Esophagus muscularis mucosa (tissue), 3 donors: Measurements from ENCODE around the gene MYL6.

ENCODE experiments used
- POLR2AphosphoS5 ChIP-seq, 2 donors: sonication (generic); formaldehyde crosslinking; IDR thresholded peaks; one replicate each; pipeline ENCODE4 v1.6.1; 2017; ENCODE audit warnings: antibody characterized with exemption in 2 of 2
- TF ChIP-seq, protein P1 (sequence below), 3 experiments: fragments of 200-600 bp in 2 of 3; fragments of 450-650 bp in 1 of 3; sonication (generic) in 2 of 3; IDR thresholded peaks; one replicate each; pipeline ENCODE4 v1.5.1; 2017 to 2019; ENCODE audit warnings: antibody characterized with exemption in 3 of 3, mild to moderate bottlenecking in 2 of 3, moderate library complexity in 1 of 3

- TF ChIP-seq, protein P1, sequence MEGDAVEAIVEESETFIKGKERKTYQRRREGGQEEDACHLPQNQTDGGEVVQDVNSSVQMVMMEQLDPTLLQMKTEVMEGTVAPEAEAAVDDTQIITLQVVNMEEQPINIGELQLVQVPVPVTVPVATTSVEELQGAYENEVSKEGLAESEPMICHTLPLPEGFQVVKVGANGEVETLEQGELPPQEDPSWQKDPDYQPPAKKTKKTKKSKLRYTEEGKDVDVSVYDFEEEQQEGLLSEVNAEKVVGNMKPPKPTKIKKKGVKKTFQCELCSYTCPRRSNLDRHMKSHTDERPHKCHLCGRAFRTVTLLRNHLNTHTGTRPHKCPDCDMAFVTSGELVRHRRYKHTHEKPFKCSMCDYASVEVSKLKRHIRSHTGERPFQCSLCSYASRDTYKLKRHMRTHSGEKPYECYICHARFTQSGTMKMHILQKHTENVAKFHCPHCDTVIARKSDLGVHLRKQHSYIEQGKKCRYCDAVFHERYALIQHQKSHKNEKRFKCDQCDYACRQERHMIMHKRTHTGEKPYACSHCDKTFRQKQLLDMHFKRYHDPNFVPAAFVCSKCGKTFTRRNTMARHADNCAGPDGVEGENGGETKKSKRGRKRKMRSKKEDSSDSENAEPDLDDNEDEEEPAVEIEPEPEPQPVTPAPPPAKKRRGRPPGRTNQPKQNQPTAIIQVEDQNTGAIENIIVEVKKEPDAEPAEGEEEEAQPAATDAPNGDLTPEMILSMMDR (IDR thresholded peaks at IDR 0.05), result no peak
- TF ChIP-seq POLR2AphosphoS5 (IDR thresholded peaks at IDR 0.05), result peak in 1 of 2 donors; percentile 44
Measured at GRCh38 chr12:56160193-56160763, 2.1 kb downstream of the MYL6 start.
